NOMO-1 treated with DMSO at 0.1 percent for 48 hours (cell line): ENCODE results near the gene ECEL1.
"Not testable (repeated sequence)": the region's sequence is repeated elsewhere in the genome, so short reads cannot be mapped to it uniquely, and the experiment has no call there.

Experiments
- DNase-seq: peaks from one replicate; lab custom pipeline; 2025; ENCODE audit not compliant: unreplicated experiment; lab: John Stamatoyannopoulos, UW

The ECEL1 gene

DNA sequence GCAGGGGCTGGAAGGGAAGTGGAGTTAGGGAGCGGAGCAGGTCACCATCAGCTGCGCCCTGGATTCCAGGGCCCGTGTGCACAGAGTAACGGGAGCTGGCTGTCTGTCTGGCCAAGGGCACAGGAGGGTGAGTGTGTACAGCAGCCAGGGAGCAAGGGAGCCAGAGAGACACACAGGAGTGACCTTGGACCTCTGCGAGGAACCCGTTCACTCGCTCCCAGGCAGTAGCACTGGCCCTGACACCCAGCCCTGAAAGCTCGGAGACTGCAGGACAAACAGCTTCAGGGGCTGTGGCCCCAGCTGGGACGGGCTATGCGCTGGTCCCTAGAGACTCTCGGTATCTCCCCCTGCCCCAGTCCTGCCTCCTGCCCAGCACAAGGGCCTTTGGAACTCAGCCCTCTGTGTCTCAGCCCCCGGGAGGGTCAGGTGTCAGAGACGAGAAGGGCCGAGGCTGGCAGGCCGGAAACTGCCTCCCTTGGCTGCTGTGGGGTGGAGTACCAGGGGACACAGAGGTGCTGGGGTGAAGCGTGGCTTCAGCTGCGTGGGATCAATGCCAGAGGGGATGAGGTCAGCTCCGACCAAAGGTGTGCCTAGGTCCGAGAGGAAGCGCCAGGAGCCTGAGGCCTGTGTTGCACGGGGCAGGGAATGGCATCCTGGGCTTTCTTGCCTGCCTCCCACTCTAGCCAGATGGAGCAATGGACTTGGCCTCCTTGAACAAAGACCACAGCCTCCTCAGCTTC lies 43.8 kb downstream of the ECEL1 start:
- DNase-seq: not testable (repeated sequence)

DNA sequence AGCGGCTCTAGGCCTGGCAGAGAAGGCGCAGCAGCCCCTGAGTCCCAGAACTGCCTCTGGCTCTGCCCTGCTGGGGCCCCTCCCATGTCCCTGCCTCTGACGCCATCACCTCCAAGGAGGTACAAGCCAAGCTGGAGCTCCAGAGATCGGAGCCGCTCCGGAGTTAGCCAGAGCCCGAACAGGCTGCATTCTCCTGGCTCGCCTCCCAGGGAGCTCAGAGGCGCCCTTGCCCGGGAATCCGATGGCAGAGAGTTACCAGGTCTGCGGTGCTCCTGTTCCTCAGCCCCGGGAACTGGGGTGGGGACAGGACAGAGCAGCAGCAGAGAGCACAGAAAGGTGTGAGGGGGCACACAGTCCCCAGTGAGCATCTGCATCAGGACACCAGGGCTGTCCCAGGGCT lies 44.6 kb downstream of the ECEL1 start:
- not testable (repeated sequence) for DNase-seq

DNA sequence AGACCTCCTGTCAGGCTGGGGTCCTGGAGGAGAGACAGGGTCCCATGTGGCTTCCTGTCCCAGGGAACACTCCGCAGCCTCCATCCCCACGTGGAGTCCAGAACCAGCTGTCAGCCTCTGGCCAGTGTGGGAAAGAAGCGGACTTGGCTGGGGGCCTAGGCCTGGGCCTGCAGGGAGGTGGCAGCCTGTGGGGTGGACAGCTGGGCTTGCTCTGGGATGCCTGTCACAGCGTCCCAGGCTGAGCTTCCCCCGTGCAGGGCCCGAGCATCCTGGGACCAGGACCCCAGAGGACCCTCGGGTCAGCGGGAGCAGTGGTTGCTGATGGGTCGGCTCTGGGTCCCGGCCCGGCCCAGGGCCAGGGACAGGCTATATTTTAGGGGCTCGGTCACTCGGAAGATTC lies 45.2 kb downstream of the ECEL1 start:
- not testable (repeated sequence) for DNase-seq

DNA sequence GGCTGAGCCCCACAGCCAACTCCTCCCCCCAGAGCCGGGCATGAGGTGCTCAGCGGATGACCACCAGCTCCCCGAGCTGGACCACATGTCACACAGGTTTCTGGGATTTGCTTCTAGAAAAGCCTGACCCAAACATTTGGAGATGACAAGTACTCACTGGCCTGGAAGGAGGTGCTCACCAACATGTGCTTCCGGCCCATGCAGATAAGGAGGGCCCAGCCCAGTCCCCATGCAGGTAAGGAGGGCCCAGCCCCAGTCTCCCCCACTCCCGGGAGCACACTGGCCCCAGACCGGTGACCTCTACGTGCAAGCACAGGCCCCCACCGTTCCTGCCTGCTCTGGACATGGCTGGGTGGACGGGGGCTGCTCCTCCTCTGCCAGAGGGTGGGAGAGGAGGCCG lies 45.7 kb downstream of the ECEL1 start:
- not testable (repeated sequence) for DNase-seq

DNA sequence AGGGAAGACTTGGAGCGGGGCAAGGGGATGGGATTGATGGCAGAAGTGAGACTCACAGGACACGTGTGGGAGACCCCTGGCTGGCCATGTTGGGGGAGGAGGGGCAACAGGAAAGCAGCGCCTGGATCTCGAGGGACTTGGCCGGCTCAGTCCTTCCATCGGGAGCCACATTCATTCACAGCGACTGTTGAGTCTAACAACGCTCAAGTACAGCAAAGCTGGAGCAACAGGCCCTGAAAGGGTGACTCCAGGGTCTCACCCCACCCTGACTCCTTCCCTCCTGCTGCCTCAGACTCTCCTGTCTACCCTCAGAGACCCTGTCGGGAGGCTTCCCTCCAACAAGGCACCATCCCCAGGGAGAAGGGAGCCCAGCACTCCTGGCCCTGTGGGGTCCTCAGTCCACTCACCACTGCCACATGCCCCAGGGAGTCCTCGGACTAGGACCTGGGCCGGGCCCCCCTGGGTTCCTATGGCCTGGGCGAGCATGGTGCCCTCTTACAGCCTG lies 46.4 kb downstream of the ECEL1 start:
- DNase-seq: no peak

DNA sequence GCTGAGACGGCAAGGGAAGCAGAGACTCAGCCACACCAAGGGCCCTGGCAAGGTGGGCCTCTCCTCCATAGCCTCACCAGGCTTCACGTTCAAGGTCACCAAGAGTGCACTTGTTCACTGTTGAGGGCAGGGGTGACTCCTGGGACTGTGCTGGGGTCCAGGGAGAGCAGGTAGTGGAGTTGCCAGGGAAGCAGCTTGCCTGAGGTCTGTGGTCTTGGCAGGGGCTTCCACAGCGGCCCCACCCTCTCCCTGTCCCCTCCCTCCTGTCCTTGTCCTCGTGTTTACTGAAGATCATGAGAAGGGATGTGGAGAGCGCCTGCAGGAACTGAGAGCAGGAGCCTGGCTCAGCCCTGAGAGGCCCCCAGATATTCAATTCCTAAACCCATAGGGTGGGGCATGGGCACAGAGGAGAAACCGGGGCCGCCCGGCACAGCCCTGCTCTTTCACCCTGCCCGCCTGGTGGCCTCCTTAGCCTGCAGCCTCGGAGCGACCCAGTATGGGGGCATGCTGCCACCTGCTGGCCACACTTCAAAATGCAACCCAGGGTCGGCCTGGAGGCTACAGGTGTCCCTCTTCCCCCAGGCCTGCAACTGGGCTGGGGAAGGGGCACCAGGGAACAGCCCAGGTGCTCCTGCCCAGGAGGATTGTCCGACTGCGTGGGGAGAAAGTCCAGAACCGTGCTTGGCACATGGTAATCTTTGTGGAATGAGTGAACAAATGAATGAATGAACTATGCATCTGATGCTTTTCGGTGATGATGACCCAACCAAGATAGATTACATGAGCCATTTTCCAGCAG lies 47.2 kb downstream of the ECEL1 start:
- DNase-seq: peak; percentile 59

DNA sequence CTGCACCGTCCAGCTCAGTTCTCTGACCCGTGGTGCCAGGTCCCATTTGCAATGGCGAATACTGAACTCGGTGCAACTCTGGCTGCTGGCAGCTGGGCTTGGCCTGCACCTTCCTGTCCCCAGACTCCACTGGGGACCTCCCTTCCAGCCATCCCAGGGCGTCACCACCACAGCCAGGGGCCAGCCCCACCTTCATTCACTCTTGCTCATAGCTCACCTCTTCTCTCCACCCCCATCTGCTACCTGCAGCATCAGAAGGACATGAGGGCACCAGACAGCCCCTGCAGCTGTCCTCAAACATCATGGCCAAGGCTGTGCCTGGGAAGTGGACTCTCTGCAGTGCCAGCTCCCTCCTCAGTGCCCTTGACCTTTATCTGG lies 47.9 kb downstream of the ECEL1 start:
- no peak for DNase-seq

DNA sequence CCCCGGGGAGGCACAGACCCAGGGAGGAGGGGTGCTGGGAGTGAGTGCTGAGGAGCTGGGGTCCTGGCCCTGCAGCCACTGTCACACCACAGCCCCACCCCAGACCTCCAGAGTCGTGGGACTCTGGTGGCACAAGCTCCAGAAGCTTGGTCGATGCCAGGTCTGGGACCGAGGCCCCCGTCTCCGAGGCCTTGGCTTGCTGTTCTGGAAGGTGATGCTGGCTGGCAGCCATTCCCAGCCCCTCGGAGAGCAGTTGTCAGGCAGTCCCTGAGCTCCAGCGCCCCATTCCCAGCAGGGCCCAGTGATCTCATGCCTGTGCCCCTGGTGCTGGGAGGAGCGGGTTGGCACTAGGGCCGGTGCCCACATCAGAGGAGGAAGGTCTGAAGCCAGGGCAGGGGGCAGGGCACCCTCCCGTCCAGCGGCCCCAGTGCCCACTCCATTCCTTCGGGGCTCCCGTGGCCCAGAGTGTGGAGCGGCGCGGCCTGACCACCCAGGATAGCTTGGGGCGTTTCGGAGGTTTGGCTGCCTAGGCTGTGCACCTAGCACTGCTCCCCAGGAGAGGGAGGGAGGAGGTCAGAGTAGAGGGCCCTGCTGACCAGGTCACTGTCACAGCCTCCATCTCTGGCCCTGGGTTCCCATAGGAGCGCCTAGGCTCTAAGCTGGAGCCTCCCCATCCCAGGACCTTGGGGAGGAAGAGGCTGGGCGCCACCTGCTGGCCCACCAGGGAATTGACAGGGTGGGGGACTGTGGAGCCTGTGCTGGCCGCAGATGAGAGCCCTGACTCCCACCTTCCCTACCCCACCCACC lies 48.5 kb downstream of the ECEL1 start:
- DNase-seq: no peak

DNA sequence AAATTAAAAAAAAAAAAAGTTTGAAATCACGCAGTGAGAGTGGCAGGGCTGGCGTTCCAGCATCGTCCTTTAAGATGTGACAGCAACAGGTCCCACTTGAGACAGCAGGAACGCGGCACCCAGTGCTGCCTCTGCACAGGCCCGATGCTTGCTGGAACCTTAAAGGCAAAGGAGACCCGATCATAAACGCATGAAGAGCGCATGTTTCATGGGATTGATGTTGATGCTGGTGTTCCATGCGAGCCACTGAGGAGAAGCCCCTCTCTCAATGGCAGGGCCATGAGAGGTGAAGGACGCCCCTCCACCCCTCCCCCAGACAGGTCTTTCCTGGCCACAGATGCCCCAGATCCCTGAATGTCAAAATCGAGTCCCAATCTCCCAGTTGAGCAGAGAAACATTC lies 49.5 kb downstream of the ECEL1 start:
- no peak for DNase-seq

DNA sequence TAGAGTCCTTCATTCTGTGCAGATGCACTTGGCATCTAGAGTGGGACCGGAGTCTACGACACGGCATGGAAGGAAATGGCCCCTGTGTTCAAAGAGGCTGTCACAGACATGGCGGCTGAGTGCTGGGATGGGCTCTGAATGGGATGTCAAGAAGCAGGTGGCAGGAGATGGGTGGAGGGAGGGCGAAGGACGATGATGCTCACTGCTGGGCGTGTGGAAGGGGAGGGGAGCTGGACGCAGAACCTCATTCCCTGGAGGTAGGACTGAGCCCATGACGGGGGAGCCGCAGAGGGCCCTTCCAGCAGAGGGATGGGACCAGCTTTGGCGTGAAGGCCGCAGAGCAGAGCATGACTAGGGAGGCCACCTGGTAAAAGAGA lies 50.5 kb downstream of the ECEL1 start:
- no peak for DNase-seq

DNA sequence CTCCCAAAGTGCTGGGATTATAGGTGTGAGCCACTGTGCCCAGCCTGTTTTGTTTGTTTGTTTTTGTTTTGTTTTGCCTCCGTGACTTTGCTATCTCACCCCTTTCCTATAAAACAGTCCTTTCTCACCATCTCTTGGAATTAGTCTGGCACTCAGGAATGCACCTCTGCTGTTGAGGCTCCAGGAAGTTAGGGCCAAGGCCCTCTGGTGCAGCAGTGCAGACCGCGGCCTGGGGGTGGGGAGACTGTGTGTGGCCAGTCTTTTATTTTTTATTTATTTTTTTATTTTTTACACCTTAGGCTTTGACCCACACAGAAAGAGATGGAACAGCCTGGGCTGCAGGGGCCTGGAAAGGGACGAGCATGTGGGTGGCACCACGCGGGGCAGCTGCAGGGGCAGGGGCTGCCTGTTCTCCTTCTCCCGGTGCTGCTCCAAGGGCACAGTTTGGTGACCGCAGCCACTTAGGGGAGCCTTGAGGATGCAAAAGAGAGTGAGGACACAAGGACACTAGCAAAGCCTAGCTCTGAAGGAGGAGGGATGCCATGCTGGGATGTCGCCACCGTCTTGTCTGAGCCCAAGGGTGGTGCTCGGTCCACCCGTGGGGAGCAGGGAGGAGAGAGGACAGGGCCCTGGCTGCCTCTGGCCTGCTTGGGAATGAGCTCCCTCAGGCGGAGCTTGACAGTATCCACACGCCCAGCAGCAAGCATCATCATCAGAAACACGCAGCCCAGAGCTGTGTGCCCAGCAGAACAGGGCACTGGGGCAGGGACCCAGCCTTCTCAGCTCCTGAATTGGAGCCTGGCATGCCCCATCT lies 51.0 kb downstream of the ECEL1 start:
- DNase-seq: no peak

DNA sequence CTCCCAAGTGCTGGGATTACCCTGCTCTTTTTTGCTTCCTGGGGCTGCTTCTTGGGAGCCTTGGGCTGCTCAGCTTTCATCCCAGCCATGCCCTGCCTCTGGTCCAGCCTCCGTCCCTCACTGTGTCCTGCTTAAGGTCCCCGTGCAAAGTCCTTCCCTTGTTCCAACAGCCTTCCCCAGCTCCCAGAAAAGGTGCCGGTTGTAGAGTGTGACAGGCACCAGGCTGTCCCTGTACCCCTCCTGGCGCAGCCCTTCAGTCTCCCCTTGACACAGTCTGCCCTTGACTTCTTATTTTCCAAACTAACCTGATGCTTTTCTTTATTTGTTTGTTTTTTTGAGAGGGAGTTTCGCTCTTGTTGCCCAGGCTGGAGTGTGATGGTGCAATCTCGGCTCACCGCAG lies 51.8 kb downstream of the ECEL1 start:
- DNase-seq: no peak

DNA sequence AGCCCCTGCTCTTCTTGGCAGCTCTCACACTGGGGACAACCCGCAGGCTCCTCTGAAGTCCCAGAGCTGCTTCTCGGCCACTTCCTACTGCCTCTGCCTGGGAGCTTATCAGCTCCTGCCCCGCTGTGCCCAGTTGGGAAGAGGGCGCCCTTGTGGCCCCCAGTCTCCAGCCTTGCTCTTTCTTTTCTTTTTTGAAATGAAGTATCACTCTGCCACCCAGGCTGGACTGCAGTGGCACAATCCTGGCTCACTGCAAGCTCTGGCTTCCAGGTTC lies 52.3 kb downstream of the ECEL1 start:
- DNase-seq: no peak

DNA sequence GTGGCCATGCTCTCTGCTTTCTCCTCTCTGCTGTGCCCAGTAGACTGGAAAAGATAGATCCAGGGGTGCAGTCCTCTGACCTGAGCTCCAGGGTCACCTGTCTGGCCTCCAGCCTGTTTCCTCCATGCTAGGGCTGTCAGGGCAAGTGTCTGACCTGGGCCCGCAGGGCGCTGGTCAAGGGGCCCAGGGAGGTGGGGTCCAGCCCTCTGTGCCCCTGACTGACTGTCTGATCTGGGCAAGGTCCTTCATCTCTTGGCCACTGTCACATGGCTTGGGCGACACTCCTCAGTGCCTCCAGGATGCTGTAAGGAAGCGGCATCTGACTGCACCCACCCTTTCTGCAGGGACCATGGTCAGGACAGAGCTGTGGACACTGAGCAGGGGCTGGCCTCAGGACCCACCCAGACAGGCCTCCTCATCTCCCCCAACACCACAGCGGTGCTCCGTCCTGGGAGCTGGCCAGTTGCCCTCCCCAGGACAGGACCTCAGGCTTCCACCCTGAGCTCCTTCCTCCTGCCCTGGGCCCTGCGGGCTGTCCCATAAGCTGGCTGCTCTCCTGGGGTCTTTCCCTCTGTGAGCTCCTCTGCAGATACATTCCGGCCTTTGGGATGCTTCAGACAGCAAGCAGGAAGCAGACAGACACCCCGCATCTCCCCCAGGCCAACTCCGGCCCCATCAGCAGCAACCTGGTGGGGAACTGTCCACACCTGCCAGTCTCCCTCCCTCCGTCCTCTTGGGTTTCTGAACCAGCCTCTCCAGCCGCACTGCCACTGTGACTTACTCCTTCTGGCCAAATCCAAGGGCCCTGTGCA lies 52.9 kb downstream of the ECEL1 start:
- no peak for DNase-seq

DNA sequence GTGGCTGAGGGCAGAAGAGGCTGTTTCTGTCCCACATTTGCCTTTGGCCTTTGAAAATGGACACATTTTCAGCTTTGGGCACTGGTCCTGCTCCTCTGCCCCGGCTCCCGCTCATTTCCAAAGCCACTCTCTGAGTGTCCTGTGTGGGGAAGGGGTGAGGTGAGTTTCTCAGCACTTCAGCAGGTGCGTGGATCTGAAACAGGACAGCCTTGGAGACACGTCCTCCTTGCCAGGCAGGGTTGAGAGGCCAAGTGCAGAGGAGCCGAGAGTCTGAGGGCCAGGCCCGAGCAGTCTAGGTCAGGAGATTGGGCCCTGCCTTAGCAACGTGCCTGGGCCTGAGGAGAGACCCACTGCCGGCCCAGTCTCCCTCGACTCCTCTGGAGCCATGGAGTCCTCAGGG lies 53.5 kb downstream of the ECEL1 start:
- no peak for DNase-seq

DNA sequence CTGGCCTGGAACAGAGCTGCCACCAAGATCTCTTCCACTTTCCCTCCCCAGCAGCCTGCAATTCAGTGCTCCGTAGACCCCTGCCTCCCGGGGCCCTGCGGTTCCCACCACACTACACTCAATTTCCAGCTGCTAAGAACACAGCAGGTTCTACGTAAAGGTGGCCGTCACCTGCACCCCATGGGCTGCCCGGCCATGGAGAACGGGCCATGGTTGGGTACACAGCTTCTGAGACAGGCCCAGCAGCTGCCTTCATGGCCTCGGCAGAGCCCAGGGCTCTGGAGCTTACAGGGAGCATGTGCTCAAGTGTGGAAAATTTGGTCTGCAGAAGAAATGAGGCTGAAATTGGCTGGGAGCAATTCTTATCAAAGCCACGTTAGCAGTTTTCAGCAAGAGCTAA lies 54.0 kb downstream of the ECEL1 start:
- DNase-seq: not testable (repeated sequence)

DNA sequence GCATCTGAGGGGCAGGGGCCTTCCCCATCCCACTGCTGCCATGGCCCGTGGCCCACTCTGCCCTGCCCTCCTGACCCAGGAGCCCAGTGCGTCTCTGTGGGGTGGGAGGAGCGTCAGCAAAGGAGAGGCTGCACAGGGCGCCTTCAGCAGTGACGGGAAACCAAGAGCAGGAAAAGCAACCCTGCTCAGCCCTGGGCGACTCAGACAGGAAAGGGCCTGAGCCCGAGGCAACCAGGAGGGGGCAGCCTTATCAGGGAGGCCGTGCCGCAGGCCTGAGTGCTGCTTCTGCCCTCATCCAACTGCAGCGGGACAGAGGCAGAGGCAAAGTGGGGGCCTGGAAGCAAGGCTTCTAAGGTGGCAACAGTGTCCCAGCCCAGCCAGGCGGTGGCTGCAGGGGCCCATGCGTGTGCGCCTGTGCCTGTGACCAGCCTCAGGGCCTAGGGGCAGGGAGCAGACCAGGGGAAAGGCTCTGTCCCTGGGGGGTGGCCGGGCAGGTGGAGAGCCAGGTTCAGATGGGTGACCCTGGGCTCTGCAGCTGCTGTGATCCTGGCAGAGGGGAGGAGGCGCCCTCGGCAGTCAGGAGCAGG lies 54.9 kb downstream of the ECEL1 start:
- no peak for DNase-seq

DNA sequence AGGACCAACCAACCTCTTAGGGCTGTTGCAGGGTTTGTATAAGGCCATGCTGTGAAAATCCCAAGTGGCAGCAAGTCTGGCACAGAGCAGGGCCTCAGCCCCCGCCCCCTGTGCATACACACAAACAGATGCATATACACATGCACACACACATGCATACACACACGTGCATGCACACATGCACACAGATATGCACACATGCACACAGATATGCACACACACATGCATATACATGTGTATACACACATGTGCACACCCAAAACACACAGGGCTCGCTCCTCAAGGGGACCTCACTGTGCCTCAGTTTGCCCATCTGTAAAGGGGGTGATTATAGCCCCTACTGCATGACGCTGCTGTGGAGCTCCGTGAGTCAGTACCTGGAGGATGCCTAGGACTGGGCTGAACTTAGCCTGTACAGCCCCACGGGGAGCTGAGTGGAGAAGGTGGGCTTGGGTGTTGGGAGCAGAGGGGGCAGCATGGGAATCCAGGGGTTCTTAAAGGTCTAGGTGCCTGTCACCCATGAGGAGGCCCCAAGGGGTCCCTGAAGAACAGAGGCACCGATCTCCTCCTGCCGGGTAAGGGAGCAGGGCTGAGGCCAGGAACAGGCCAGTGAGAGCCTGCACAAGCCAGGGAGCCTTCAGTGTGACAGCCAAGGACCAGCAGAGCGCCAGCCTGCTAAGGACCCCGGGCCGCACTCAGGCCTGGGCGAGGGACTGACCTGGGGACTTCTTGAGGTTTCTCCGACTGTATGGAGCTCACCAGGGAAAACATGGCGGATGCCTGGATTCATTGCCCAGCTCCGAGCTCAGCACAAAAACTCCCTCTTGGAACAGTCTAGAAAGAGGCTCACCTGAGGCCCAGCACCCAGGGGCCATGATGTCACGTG lies 55.7 kb downstream of the ECEL1 start:
- no peak for DNase-seq
